ENCODE measurements around the gene PANK2.
"Not testable (repeated sequence)": the region's sequence is repeated elsewhere in the genome, so short reads cannot be mapped to it uniquely, and the experiment has no call there.

The PANK2 gene

DNA sequence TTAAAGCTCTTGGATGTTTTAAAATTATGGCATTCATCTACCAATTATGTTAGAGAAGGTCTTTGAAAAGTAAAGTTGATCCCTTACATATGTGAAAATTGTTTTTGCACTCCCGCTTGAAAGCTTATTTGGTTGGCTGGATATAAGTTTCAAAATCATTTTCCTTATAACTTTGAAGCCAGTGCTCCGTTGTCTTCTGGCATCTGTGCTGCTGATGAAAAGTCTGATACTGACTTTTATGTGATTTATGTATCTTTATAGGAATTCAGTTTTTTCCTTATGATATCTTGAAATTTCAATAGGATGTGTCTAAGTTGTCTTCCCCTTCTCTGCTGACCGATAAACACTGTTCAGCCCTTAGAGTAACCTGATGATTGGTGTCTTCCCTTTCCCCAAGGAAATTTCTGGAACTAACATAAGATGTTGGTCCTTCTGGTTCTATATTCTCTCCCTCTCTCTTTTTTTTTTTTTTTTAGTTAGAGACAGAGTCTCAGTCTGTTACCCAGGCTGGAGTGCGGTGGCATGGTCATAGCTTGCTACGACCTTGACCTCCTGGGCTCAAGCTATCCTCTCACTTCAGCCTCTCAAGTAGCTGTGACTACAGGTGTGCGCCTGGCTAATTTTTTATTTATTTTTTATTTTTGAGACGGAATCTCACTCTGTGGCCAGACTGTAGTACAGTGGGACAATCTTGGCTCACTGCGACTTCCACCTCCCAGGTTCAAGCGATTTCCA is 12.7 kb downstream of the PANK2 start:
- FAIRE-seq, result no peak

DNA sequence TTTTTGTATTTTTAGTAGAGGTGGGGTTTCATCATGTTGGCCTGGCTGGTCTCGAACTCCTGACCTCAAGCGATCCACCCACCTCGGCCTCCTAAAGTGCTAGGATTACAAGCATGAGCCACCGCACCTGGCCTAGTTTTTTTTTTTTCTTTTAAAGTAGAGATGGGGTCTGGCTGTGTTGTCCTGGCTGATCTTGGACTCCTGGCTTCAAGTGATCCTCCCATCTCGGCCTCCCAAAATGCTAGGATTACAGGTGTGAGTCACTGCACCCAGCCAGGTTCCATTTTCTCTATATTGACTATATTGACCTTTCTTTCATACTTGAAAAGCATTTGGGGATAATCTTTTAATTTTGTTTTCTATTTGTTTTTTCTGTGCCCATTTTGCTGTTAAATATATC is 13.3 kb downstream of the PANK2 start:
- no peak for FAIRE-seq

DNA sequence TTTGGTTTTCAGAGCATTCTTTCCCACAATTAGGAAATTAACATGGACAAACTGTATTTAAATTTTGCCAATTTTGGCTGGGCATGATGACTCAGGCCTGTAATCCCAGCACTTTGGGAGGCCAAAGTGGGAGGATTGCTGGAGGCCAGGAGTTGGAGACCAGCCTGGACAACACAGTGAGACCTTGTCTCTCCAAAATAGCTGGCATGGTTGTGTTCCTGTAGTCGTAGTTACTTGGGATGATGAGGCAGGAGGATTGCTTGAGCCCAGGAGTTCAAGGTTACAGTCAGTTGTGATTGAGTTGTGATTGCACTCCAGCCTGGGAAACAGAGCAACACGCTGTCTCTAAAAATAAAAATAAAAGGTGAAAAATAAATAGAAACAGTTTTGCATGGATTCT is 15.0 kb downstream of the PANK2 start:
- no peak for FAIRE-seq

DNA sequence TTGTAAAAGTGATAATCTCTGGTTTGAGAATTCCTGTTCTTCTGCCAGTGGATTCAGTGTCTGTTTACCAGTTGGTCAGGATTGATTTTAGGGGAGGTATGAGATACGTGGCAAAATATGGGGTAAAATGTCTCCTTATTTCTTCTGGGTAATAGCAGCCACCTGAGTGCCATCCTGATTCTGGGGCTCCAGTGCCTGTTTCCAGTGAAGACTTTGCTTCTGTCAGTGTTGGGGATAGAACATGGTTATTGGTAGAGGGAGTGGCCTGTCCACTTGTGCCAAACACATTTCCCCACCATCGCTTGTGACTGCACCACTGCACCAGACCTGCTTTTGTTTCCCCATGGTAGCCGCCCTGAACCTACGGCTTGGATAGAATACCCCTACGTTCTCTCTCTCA is 15.7 kb downstream of the PANK2 start:
- no peak for FAIRE-seq

DNA sequence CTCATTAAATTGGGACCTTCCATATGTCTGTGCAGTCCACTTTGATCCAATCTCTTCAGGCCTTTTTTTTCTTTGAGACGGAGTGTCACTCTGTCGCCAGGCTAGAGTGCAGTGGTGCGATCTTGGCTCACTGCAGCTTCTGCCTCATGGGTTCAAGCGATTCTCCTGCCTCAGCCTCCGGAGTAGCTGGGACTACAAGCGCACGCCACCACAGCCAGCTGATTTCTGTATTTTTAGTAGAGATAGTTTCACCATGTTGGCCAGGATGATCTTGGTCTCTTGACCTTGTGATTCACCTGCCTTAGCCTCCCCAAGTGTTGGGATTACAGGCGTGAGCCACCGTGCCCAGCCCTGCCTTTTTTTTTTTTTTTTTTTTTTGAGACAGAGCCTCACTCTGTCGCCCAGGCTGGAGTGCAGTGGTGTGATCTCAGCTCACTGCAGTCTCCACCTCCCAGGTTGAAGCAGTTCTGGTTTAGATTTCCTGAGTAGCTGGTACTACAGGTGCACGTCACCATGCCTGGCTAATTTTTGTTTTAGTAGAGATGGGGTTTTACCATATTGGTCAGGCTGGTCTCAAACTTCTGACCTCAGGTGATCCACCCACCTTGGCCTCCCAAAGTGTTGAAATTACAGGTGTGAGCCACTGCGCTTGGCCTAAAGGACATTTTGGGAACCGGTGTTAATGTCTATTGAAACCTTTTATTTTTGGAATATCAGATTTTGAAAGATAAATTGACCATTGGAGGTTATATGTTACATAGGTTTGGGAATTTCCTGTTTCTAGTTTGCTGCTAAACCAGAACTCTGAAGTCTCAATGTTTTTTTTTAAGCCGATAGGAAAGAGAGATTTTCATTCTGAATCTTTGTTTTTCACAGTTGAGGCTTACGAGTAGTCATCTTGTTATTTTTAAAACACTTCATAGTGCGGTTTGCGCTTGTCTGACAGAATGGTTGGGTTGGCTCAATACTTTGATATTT is 17.8 kb downstream of the PANK2 start:
- FAIRE-seq, result not testable (repeated sequence)

DNA sequence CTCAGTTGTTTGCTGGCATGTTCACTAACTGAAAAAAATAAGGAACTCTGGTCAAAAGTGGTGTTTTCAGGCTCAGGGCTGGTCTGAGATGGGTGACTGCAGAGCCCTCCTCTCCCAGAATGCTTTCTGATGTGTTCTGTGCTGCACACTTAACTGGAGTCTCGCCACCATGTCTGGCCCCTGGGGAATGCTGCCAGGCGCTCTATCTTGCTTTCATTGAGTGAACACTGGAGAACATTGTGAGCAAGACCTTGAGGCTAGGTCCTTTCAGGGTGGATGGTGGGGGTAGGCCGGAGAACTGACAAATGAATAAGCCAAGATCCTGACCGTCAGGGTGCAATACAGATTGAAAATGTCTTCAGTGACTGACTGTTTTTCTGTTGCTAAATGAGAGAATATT is 19.5 kb downstream of the PANK2 start:
- FAIRE-seq, result no peak

DNA sequence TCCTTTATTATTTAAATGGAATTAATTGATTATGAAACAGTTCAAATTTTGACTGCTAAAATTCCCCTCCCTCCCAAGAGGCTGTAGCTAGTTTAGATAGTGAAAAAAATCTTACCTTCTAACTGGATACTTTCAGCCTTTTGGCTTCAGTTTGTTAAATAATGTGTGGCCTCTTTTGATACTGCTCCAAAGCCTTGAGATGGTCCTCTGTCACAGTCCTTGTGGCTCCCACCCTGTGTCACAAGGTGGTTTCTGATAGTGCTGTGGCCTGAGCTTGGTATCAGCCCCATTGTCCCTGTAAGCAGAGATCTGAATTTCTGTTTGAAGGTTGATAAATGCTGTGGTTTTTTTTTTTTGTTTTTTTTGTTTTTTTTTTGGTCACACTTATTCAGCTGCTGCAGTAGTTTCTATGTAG is 20.8 kb downstream of the PANK2 start:
- no peak for FAIRE-seq

DNA sequence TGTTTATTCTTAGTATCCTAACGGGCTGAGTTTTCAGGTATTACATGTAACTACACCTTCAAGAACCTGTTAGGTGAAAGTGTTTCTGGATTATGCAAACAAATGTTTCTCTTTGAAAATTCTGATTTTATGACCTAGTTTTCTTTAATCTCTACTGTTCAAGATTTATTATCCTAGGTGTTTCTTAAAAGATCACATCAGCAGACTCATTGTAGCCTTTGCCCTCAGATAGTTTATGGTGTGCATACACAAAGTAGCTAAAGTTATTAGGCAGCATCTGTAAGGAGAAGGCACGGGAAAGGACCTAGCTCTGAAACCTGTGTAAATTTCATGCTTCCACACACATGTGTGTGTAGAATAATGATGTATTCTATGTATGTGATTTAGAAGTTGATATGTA is 21.7 kb downstream of the PANK2 start:
- no peak for FAIRE-seq

DNA sequence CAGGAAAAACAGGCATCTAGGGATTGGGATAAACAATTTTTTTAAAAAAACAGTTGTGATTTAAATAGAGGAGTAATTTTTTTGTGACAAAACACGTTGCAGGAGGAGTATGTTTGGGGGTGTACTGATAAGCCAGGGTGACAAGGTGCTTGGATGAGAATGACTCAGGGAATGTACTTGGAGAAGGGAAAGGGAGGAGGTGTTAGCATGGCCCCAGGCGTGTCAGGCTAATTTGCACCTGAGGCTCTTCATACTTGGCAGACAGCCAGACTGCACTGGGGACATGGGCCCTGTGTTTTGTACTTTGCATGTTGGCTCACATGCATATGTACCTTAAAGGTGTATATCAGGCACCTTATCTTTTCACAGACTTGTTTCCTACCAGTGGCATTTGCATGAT is 22.8 kb downstream of the PANK2 start:
- no peak for FAIRE-seq

DNA sequence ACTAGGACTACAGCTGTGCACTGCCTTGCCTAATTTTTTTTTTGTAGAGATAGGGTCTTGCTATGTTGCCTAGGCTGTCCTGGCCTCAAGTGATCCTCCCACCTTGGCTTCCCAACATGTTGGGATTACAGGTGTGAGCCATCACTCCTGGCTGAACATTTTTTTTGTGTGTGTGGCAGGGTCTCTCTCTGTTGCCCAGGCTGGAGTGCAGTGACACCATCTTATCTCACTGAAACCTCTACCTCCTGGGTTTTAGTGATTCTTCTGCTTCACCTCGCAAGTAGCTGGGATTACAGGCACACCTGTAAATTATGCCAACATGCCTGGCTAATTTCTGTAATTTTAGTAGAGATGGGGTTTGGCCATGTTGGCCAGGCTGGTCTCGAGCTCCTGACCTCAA is 25.3 kb downstream of the PANK2 start:
- no peak for FAIRE-seq

DNA sequence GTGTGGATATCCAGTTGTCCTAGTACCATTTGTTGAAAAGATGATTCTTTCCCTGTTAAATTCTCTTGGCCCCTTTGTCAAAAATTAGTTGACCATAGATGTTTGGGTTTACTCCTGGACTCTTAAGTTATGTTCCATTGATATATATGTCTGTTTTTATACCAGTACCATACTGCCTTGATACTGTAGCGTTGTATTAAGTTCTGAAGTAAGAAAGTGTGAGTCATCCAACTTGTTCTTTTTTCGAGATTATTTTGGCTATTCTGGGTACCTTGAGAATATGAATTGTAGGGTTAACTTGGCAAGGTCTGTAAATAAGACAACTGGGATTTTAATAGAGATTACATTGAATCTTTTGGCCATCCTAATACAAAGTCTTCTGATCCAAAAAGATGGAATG is 26.5 kb downstream of the PANK2 start:
- FAIRE-seq, result no peak

DNA sequence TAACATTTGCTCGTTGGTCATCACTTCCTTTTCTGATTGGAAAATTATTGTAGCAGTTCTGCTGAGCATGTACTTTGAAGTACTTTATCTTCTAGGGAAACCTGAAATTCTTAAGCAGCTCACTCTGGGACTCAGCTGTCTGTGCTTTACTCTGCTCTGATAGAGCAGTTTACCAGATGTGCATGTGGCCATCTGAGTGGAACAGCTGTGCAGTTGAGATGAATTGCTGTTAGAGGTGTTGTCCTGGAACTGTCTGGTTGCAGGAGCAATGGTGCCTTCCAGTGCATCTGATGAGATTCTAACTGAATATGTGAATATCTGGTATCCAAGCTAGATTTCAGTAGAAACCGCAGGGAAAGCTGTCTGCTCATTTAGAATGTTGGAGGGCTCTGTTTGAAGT is 27.2 kb downstream of the PANK2 start:
- FAIRE-seq, result no peak

DNA sequence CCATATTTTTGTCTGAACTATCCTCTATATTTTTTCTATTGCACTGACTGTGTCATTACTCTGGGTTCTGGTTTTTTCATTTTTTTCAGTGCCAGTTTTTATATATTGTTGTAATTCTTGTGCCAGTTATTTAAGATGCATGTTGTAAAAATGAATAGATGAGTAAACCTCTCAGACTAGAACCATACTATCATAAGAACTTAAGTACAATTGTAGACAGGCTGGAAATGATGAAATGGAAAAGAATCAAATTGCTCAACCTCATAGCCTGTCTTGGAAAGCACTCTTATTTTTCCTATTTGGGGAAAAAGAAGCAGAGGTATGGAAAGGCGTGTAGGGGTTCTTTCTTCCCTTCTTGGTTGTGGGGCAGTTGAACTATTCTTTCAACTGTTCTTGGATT is 30.2 kb downstream of the PANK2 start:
- FAIRE-seq, result no peak

DNA sequence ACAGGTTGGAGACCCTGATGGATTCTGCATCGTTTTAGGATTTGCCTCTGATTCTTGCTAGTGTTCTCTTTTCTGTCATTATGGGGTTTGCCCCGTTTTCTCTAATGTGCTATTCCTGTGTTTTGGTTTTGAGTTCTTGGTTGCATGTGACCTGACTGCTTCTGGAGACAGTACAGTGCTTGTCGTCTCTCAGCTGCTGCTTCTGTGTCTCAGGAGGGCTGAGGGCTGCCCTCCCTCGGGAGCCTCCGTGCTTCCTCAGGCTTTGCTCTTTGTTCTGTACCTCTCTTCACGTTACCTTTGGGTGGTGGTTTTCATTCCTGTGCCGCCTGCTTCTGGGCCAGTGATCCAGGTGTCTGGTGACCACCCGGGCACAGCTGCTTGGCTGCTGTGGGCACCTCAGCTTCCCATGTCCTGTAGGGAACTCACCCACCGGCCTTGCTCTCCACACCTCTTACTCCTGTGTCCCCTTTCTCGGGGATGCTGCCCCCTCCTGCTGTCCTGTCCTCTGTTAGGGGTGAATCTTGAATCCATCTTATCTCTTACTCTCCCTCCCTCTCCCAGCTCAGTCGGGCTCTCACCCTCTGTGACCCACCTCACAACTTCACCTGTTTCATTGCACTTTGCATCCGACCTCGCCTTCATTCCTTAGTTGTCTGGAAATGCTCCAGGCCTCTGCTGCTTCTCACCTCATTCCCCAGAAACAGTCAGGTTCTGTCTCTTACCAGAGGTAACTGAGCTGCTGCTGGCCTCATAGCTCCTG is 33.2 kb downstream of the PANK2 start:
- FAIRE-seq, result no peak

DNA sequence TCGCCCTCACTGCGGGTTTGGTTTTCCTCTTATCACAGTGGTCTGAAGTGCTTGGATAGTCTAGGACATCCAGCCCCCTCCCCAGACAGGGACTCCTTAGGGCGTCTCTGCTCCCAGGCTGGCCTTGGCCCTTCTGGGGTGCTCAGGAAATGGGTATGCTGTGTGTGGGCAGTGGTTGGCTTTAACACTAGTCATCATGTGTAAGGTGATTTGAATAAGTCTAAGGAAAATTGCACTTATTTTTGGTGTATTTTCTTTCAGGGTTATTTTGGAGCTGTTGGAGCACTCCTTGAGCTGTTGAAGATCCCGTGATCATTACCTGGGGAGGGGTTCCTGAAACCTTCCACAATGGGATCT is 33.8 kb downstream of the PANK2 start:
- FAIRE-seq, result no peak

DNA sequence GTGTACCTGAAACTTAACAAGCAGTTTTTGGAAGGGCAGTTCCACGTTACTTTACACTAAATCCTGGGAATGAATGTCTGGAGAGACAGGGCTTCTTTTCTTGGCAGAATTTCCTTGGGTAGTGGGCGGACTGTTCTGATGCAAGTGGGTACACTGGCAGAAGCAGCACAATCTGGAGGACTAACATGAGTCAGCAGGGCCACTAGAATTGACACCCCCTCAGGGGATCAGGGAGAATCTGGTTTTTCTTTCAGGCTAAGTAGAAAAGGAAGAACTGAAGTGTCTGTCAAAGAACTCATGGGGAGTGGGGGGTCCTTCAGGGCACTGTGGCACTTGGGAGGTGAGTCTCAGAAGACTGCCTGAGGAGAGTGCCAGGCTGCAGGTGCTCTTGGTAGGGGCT is 34.6 kb downstream of the PANK2 start:
- FAIRE-seq, result no peak

DNA sequence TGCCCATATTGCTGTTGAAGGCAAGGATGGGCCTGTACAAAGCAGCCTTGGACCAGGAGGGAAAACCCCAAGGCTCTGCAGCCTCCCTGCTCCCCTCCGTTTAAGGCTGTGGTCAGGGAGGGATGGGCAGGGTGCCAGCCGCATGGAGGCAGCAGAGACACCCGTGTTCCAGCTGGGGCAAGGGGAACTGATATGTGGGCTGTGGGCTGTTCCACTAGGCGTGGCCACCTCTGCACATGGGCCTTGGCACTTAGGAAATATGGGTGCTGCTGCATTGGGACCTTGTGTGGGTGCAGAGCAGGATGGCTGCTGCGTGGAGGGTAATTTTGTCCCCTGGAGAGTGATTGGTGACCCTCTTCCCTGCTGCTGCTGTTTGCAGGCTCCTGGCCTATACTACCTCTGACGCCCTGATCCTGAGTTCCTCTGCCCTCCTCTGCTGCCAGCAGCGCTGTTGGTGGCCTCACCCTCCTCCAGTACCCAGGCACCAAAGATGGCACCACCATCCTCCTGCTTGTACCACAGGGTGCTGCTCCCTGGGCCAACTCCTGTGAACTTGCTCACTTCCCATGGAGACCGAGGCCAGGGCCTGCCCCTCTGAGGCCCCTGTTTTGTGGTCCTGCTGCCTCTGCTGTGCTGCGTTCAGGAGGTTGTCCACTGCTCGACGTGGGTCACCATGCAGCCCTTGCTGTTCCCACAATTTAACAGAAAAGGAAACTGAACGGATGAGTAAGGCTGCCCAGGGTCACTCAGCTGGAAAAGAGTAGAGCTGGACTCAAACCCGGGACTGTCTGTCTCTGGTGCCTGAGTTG is 35.3 kb downstream of the PANK2 start:
- no peak for FAIRE-seq

DNA sequence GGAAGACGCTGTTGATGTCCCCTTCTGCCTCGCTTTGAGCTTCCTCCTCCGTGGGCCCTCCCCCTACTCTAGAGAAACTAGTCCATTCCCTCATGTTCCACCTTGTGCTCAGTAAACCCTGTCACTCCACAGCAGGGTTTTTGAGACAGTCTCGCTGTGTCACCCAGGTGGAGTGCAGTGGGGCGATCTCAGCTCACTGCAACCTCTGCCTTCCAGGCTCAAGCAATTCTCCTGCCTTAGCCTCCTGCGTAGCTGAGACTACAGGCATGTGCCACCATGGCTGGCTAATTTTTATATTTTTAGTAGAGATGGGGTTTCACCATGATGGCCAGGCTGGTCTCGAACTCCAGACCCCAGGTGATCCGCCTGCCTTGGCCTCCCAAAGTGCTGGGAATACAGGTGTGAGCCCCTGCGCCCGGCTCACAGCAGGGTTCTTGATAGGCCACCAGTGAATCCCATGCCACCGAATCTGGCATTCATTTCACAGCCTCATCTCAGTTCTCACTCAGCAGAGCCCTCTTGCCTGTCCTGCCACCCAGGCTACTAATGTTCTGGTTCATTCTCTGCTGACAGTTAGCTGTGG is 36.0 kb downstream of the PANK2 start:
- FAIRE-seq, result no peak

DNA sequence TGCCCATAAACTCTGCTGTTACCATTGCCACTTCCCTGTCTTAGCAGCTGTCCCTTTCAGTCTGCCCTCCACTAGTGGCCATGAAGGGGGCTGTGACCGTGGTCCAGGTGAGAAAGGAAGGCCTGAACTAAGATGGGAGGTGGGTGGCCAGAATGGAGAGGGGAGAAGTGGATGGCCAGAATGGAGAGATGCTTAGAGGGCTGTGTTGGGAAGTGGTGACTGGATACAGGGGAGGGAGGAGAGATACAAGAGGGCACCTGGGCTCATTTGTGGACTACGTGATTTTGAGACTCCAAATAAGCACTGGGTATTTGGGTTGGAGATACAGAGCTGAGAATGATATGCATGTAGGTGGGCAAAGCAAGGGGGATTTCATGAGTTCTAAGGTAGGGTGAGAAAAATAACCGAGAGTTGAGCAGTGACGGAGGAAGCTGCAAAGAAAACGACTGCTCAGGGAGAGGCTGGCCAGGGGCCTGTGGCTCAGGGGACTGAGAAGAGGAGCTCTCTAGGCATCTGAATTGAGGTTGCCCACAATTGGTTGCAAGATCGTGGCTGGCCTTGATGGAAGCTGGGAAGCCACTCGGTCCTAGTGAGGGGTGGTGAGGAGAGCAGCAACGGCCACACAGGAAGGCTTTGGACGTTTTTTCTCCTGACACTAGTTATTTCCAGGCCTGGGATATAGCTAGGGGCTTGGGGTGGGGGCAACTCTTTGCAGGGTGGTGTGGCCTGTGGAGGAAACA is 36.9 kb downstream of the PANK2 start:
- no peak for FAIRE-seq

DNA sequence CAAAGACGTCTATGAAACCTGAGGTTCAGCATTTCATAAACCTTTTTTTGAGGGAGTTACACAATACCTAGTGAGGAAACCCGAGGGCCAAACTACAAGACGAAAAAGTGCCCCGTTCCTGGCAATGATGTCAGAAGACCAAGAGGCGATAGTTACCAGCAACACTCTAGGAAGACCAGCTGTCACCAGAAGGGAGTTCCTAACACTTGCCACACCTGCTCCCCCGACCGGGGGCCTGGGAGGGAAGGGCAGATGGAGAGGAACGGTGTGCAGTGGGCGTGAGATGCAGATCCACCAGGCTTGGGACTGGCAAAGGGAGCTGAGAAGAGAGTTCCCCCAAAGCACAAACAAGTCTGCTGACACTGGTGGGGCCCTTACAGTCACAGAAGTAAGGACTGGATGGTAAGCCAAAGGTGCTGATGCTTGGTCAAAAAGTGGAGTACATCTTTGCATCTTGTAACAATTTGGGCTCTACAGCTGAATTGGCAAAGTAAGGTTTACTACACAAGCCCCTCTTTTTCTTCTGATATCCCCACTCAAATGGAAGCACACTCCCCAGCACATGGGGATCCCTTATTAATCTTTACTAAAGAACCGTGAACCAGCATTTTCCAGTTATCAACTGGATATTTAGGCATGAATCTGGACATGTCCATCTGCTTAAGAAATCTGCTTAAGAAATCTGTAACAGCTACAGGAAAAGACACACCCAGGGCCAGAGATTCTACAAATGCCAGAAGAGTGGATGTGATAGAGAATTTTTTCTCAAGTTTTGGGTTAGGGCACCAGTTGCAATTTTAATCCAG is 38.5 kb downstream of the PANK2 start:
- FAIRE-seq, result no peak

DNA sequence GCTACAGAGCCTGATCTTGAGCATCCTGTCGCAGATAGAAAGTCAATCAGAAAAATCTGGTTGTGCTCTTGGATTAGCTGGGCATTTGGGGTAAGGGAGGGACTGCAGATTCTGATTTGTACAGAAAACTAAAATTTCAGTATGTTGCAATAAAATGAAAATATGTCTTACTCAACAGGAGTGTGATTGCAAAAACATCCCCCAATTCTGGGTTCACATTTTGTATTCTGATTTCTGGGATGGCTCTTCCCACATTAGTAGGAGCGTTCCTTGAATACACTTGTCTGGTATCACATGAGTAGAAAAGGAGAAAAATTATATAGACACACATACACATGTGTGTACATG is 40.5 kb downstream of the PANK2 start:
- FAIRE-seq, result no peak
